Left lung (tissue), 10 donors: Measurements from ENCODE around the gene SFI1. TPM values are rescaled to one million over a fixed set of nuclear protein-coding genes. Genes with fewer than 3 reads are reported as not detected.
"Not testable (repeated sequence)": the region's sequence is repeated elsewhere in the genome, so short reads cannot be mapped to it uniquely, and the experiment has no call there.

Experiments used
- ATAC-seq: fragments of 200-7000 bp; cut with Tn5 transposase; one replicate; pipeline ENCODE4 v1.9.1; 2020; ENCODE audit warnings: moderate library complexity
- DNase-seq, 4 donors: peaks; one replicate each; pipeline ENCODE4 v3.0.0-alpha.2; 2013 to 2020
- H3K27ac ChIP-seq, 2 donors: fragments of 200-600 bp; sonication (generic) in 1 of 2; one replicate each; pipeline versions ENCODE4 v1.5.0 to v1.8.0; 2020 to 2021
- H3K27me3 ChIP-seq, 2 donors: fragments of 200-600 bp; sonication (generic) in 1 of 2; one replicate each; pipeline versions ENCODE4 v1.5.0 to v1.8.0; 2020 to 2021
- H3K36me3 ChIP-seq, 2 donors: fragments of 200-600 bp; sonication (generic) in 1 of 2; one replicate each; pipeline versions ENCODE4 v1.5.0 to v1.8.0; 2020 to 2021
- H3K4me1 ChIP-seq, 2 donors: fragments of 200-600 bp; one replicate each; pipeline ENCODE4 v1.8.0; 2021
- H3K4me3 ChIP-seq, 2 donors: fragments of 200-600 bp; sonication (generic) in 1 of 2; one replicate each; pipeline versions ENCODE4 v1.5.0 to v1.8.0; 2020 to 2021; ENCODE audit warnings: mild to moderate bottlenecking in 1 of 2
- H3K9me3 ChIP-seq, 2 donors: fragments of 200-600 bp; sonication (generic) in 1 of 2; one replicate each; pipeline versions ENCODE4 v1.5.0 to v1.8.0; 2020 to 2021
- CTCF ChIP-seq, 2 donors: fragments of 200-600 bp; sonication (generic) in 1 of 2; IDR thresholded peaks; one replicate each; pipeline versions ENCODE4 v1.5.0 to v1.8.0; 2021; ENCODE audit warnings: antibody characterized with exemption in 2 of 2
- intact Hi-C, 2 donors: fragments of 100-400 bp; cut with DNase I; formaldehyde crosslinking; loops; one replicate each; pipeline versions ENCODE4 v1.11.2 to v1.14.2; 2022
- polyA plus RNA-seq, 6 donors: library from polyadenylated mRNA; unstranded; fragments of 120-200 nt; gene quantifications; one replicate each; pipeline ENCODE4 v1.2.1, GENCODE V29; 2013; ENCODE audit not compliant: insufficient read length in 6 of 6
- total RNA-seq, 2 donors: library from RNA; stranded (reverse); fragmentation: NEBNext Ultra II Directional; extraction: Animal tissue kit (Norgen Biotek cat#: 25700); gene quantifications; one replicate each; pipeline ENCODE4 v1.2.1, GENCODE V29; 2021
- donor health status: DM: no; HTN: yes; CAD: no.
- donor health status: DM: no; HTN: no; CAD: no.

Gene SFI1
- total and polyA plus RNA-seq, 8 donors = 27.6 to 40.7 (median 35.2) TPM

- intact Hi-C loops = no loop called here
- TF ChIP-seq CTCF (IDR thresholded peaks at IDR 0.05) = no peak
- Histone ChIP-seq H3K4me1 (no peaks in the 10 kb centered on the region), H3K36me3 (peaks cover 0 to 25% of the 10 kb centered on the region in 2 donors), H3K27me3 (no peaks in the 10 kb centered on the region), H3K27ac (no peak overlapping the region), H3K4me3 (no peak overlapping the region), H3K9me3 (no peaks in the 10 kb centered on the region)
- DNase-seq (no peak), ATAC-seq (no peak)
Observed at GRCh38 chr22:31544481-31545480, 48.4 kb downstream of the SFI1 start.

- DNase-seq (no peak), ATAC-seq (no peak)
- no peak overlapping the region for H3K27ac ChIP-seq
- no peaks in the 10 kb centered on the region for H3K27me3 ChIP-seq
- no peak overlapping the region for H3K4me3 ChIP-seq
- intact Hi-C loops = no loop called here
- no peak for TF ChIP-seq CTCF (IDR thresholded peaks at IDR 0.05)
- no peaks in the 10 kb centered on the region for H3K9me3 ChIP-seq
- peaks cover 0 to 43% of the 10 kb centered on the region in 2 donors for H3K36me3 ChIP-seq
- no peaks in the 10 kb centered on the region for H3K4me1 ChIP-seq
Observed at GRCh38 chr22:31550871-31551370, 54.6 kb downstream of the SFI1 start.

GRCh38 chr22:31556627-31557203 is 60.4 kb downstream of the SFI1 start:
- Histone ChIP-seq H3K36me3 (peaks cover 0 to 8% of the 10 kb centered on the region in 2 donors), H3K4me3 (no peak overlapping the region), H3K27ac (no peak overlapping the region), H3K9me3 (no peaks in the 10 kb centered on the region), H3K4me1 (no peaks in the 10 kb centered on the region), H3K27me3 (no peaks in the 10 kb centered on the region)
- peak; percentile 48 for ATAC-seq
- intact Hi-C loops = loop anchor here in 1 of 2 donors (5.0 kb wide), 1 partner anchor 76 kb away; no protein-coding TSS in a partner anchor
- TF ChIP-seq CTCF (IDR thresholded peaks at IDR 0.05) = peak in 1 of 2 donors; percentile 32
- DNase-seq = peak in 1 of 4 donors; percentile 13

GRCh38 chr22:31558546-31558945 is 62.2 kb downstream of the SFI1 start:
- ATAC-seq, DNase-seq, H3K27ac ChIP-seq, H3K27me3 ChIP-seq, H3K4me3 ChIP-seq, H3K9me3 ChIP-seq, H3K36me3 ChIP-seq, H3K4me1 ChIP-seq: not testable (repeated sequence)
- intact Hi-C loops = loop anchor here in 1 of 2 donors (5.0 kb wide), 1 partner anchor 74 kb away; no protein-coding TSS in a partner anchor

- H3K36me3 ChIP-seq = peaks cover 0 to 13% of the 10 kb centered on the region in 2 donors
- no peaks in the 10 kb centered on the region for H3K4me1 ChIP-seq
- ATAC-seq = peak; percentile 100
- peak in 3 of 4 donors; percentile 64 to 80 (median 75) for DNase-seq
- TF ChIP-seq CTCF (IDR thresholded peaks at IDR 0.05) = peak; percentile 52 to 57
- H3K9me3 ChIP-seq = no peaks in the 10 kb centered on the region
- H3K27ac ChIP-seq = no peak overlapping the region
- no peaks in the 10 kb centered on the region for H3K27me3 ChIP-seq
- no peak overlapping the region for H3K4me3 ChIP-seq
- intact Hi-C loops = no loop called here
Observed at GRCh38 chr22:31561238-31561887, 65.0 kb downstream of the SFI1 start.
